GM12878 (cell line): ENCODE measurements around the gene BCL11A.

ENCODE experiments used
- CEBPB ChIP-seq, 2 experiments: fragments of 150-350 bp in 1 of 2; IDR thresholded peaks; 2 replicates each; pipeline ENCODE4 v1.6.1; 2012 to 2014; ENCODE audit warnings: low read depth in 2 of 2, low read length in 2 of 2, borderline replicate concordance in 1 of 2, inconsistent platforms in 1 of 2
- CTCF ChIP-seq, 3 experiments: IDR thresholded peaks in 2 of 3; conservative IDR thresholded peaks in 1 of 3; 2 replicates each; pipeline ENCODE4 v1.5.1; 2011; ENCODE audit warnings: low read depth in 3 of 3, low read length in 3 of 3, mild to moderate bottlenecking in 3 of 3, control low read depth in 2 of 3, moderate library complexity in 2 of 3, inconsistent platforms in 1 of 3, mixed read lengths in 1 of 3; ENCODE audit not compliant: control insufficient read depth in 2 of 3, insufficient read depth in 1 of 3; ENCODE audit errors: extremely low read depth in 1 of 3
- MXI1 ChIP-seq: fragments of 150-350 bp; IDR thresholded peaks from 2 replicates; pipeline ENCODE4 v1.6.1; 2011; ENCODE audit warnings: low read depth, mild to moderate bottlenecking, inconsistent platforms, low read length, improper control_type of control experiment
- TCF3 ChIP-seq: IDR thresholded peaks from 2 replicates; pipeline ENCODE4 v1.6.1; 2012; ENCODE audit warnings: low read depth, mild to moderate bottlenecking, low read length, borderline replicate concordance; ENCODE audit not compliant: insufficient read depth

DNA sequence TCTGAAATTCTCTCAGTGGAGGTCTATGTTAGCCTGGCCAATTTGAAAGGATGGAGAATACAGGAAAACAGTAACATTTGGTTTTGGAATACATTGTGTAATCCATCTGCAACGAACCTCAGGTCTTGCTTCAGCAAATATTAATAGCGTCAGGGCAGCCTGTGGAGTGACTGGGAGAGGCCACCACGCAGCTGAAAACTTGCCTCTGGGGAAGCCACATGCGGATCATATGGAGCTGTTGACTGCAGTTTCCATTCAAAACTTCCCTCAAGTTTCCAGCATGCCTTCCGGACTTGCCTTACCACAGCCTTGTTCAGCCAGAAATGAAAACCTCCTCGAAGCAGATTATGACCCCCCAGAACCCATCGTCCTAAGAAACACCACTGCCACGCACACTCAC, 25.7 kb downstream of the BCL11A start:
- TF ChIP-seq MXI1 (no peak), TCF3 (no peak), CTCF (IDR thresholded peaks at IDR 0.05 in 2 of 3, conservative IDR thresholded peaks at IDR 0.05 in 1 of 3; ENCODE audit: control insufficient read depth in 2 of 3, extremely low read depth in 1 of 3, insufficient read depth in 1 of 3, low read depth in 3 of 3, low read length in 3 of 3) (no peak), CEBPB (IDR thresholded peaks at IDR 0.05; ENCODE audit: borderline replicate concordance in 1 of 2, low read depth in 2 of 2, low read length in 2 of 2) (no peak)
